Nephron progenitor cell (in vitro differentiated cells): ENCODE data around the gene ZDHHC14.

Experiments
- DNase-seq: peaks from one replicate; pipeline ENCODE4 v3.0.0; 2021
- H3K27ac Mint-ChIP-seq: 2 replicates; pipeline ENCODE4 v1.8.0; 2021; ENCODE audit warnings: mild to moderate bottlenecking, moderate library complexity, mixed read lengths
- H3K27me3 Mint-ChIP-seq: 2 replicates; pipeline ENCODE4 v1.8.0; 2021; ENCODE audit warnings: mild to moderate bottlenecking, low read depth, mixed read lengths; ENCODE audit not compliant: poor library complexity
- H3K36me3 Mint-ChIP-seq: 2 replicates; pipeline ENCODE4 v1.8.0; 2021; ENCODE audit warnings: low read depth, mixed read lengths
- H3K4me1 Mint-ChIP-seq: 2 replicates; pipeline ENCODE4 v1.8.0; 2021; ENCODE audit warnings: mixed read lengths
- H3K4me3 Mint-ChIP-seq: 2 replicates; pipeline ENCODE4 v1.8.0; 2021; ENCODE audit warnings: mild to moderate bottlenecking, moderate library complexity, mixed read lengths
- H3K9me3 Mint-ChIP-seq: 2 replicates; pipeline ENCODE4 v1.8.0; 2021; ENCODE audit warnings: mild to moderate bottlenecking, moderate library complexity, mixed read lengths
- CTCF ChIP-seq: fragments of 200-600 bp; sonication (generic); IDR thresholded peaks from 2 replicates; pipeline ENCODE4 v1.5.0; 2021; ENCODE audit warnings: antibody characterized with exemption

Gene ZDHHC14

GRCh38 chr6:157505912-157506491 lies 125.0 kb downstream of the ZDHHC14 start:
- H3K27me3 Mint-ChIP-seq = no peaks in the 10 kb centered on the region
- H3K4me1 Mint-ChIP-seq = no peaks in the 10 kb centered on the region
- H3K9me3 Mint-ChIP-seq = peaks cover 61% of the 10 kb centered on the region
- H3K36me3 Mint-ChIP-seq = peaks cover 40% of the 10 kb centered on the region
- H3K27ac Mint-ChIP-seq = no peak overlapping the region
- DNase-seq = no peak
- no peak overlapping the region for H3K4me3 Mint-ChIP-seq
- TF ChIP-seq CTCF = no peak

- Mint-ChIP-seq H3K27me3 (no peaks in the 10 kb centered on the region), H3K4me1 (peaks cover 14% of the 10 kb centered on the region), H3K4me3 (no peak overlapping the region), H3K27ac (no peak overlapping the region), H3K36me3 (peaks cover 32% of the 10 kb centered on the region), H3K9me3 (peaks cover 43% of the 10 kb centered on the region)
- no peak for DNase-seq
- TF ChIP-seq CTCF = no peak
Observed at GRCh38 chr6:157510323-157511188, 129.6 kb downstream of the ZDHHC14 start.

GRCh38 chr6:157511682-157512381 lies 130.8 kb downstream of the ZDHHC14 start:
- no peaks in the 10 kb centered on the region for H3K27me3 Mint-ChIP-seq
- no peak overlapping the region for H3K27ac Mint-ChIP-seq
- peaks cover 21% of the 10 kb centered on the region for H3K36me3 Mint-ChIP-seq
- H3K9me3 Mint-ChIP-seq = peaks cover 30% of the 10 kb centered on the region
- DNase-seq = no peak
- no peak for TF ChIP-seq CTCF
- H3K4me1 Mint-ChIP-seq = peaks cover 14% of the 10 kb centered on the region
- H3K4me3 Mint-ChIP-seq = no peak overlapping the region

- DNase-seq = no peak
- Mint-ChIP-seq H3K9me3 (peaks cover 25% of the 10 kb centered on the region), H3K4me1 (peaks cover 14% of the 10 kb centered on the region), H3K36me3 (peaks cover 18% of the 10 kb centered on the region), H3K27ac (no peak overlapping the region), H3K27me3 (no peaks in the 10 kb centered on the region), H3K4me3 (no peak overlapping the region)
- TF ChIP-seq CTCF = no peak
Observed at GRCh38 chr6:157512382-157512682, 131.3 kb downstream of the ZDHHC14 start.

GRCh38 chr6:157513004-157513603 lies 132.1 kb downstream of the ZDHHC14 start:
- no peak overlapping the region for H3K4me3 Mint-ChIP-seq
- no peaks in the 10 kb centered on the region for H3K27me3 Mint-ChIP-seq
- no peak for TF ChIP-seq CTCF
- peaks cover 17% of the 10 kb centered on the region for H3K9me3 Mint-ChIP-seq
- DNase-seq = no peak
- H3K4me1 Mint-ChIP-seq = peaks cover 14% of the 10 kb centered on the region
- H3K36me3 Mint-ChIP-seq = peaks cover 11% of the 10 kb centered on the region
- no peak overlapping the region for H3K27ac Mint-ChIP-seq
